Subcutaneous adipose tissue (tissue), 4 donors: ENCODE data around the gene TMEM63C. TPM values are rescaled to one million over a fixed set of nuclear protein-coding genes. Genes with fewer than 3 reads are reported as not detected.

Experiments
- CTCF ChIP-seq: fragments of 450-650 bp; IDR thresholded peaks from one replicate; pipeline ENCODE4 v1.5.1; 2016; ENCODE audit warnings: low read depth, mild to moderate bottlenecking, control low read depth, antibody characterized with exemption, moderate library complexity
- small RNA-seq: library from RNA; depleted of rRNA; stranded (forward); fragments of <200 nt; gene quantifications from one replicate; pipeline ENCODE3, GENCODE V24; 2016
- total RNA-seq, 4 donors: library from RNA; depleted of rRNA; stranded (reverse); fragments of >200 nt; gene quantifications; one replicate each; pipeline ENCODE4 v1.1.0, GENCODE V29; 2016

The TMEM63C gene
- total RNA-seq, 4 donors from 2014 or later = 0.17 TPM; not detected in 3

GRCh38 chr14:77301103-77301502, 119.5 kb downstream of the TMEM63C start:
- no peak for TF ChIP-seq CTCF

GRCh38 chr14:77302926-77303325, 121.3 kb downstream of the TMEM63C start:
- TF ChIP-seq CTCF = no peak

- no peak for TF ChIP-seq CTCF
Measured at GRCh38 chr14:77303417-77304156, 122.0 kb downstream of the TMEM63C start.

GRCh38 chr14:77305696-77306095, 124.1 kb downstream of the TMEM63C start:
- TF ChIP-seq CTCF = no peak

- no peak for TF ChIP-seq CTCF
Measured at GRCh38 chr14:77306416-77306815, 124.8 kb downstream of the TMEM63C start.

GRCh38 chr14:77306851-77307496, 125.4 kb downstream of the TMEM63C start:
- no peak for TF ChIP-seq CTCF

Small RNA genes lying within 50 kb of the gene (small RNA-seq; reads per million reads assigned to genes)
- not detected for gene MIR1260A
- not detected for gene RF00421

Other genes with a start within 250 kb of the TMEM63C start
- gene IRF2BPL, start 153.1 kb upstream of the TMEM63C start, total RNA-seq = 10 to 100 TPM; 14.0 to 76.7 (median 26.1) TPM
- 10 to 100 TPM; 48.6 to 63.3 (median 54.6) TPM for gene CIPC, start 83.5 kb upstream of the TMEM63C start, total RNA-seq
- gene ZDHHC22, start 40.0 kb upstream of the TMEM63C start, total RNA-seq = not detected
- not detected for gene NGB, start 89.4 kb downstream of the TMEM63C start, total RNA-seq
- gene POMT2, start 139.1 kb downstream of the TMEM63C start, total RNA-seq = 10 to 100 TPM in 3 of 4 donors, 1 to 10 TPM in 1; 6.2 to 33.0 (median 13.9) TPM
- gene GSTZ1, start 139.2 kb downstream of the TMEM63C start, total RNA-seq = 10 to 100 TPM in 3 of 4 donors, 1 to 10 TPM in 1; 6.5 to 52.4 (median 24.3) TPM
- gene TMED8, start 195.3 kb downstream of the TMEM63C start, total RNA-seq = 10 to 100 TPM in 2 of 4 donors, 1 to 10 TPM in 2; 9.2 to 14.3 (median 11.6) TPM
- 1 to 10 TPM in 1 of 4 donors, under 1 TPM in 2, not detected in 1; 0.51 to 1.7 (median 0.88) TPM for gene SAMD15, start 195.6 kb downstream of the TMEM63C start, total RNA-seq
- gene NOXRED1, start 241.7 kb downstream of the TMEM63C start, total RNA-seq = under 1 TPM in 2 of 4 donors, not detected in 2; 0.22 to 0.51 TPM